Fibroblast of lung (primary cell): ENCODE measurements around the gene MB.

Experiments used
- CTCF ChIP-seq, 2 donors: IDR thresholded peaks in 1 of 2; conservative IDR thresholded peaks in 1 of 2; 1 replicate in 1 of 2; 2 replicates in 1 of 2; pipeline ENCODE4 v1.5.1; 2011 to 2012; ENCODE audit warnings: low read length in 2 of 2, control low read depth in 1 of 2, inconsistent platforms in 1 of 2, low read depth in 1 of 2, mild to moderate bottlenecking in 1 of 2
- EZH2 ChIP-seq: IDR thresholded peaks from 2 replicates; pipeline ENCODE4 v1.5.1; 2012; ENCODE audit warnings: low read length, control low read depth, mild to moderate bottlenecking; ENCODE audit errors: missing control alignments

- TF ChIP-seq CTCF (conservative IDR thresholded peaks at IDR 0.05 in 1 of 2, IDR thresholded peaks at IDR 0.05 in 1 of 2; ENCODE audit: low read depth in 1 of 2, low read length in 2 of 2) (no peak), EZH2 (no peak)
Measured at GRCh38 chr22:35596821-35597220, 20.3 kb downstream of the MB start.
